ENCODE data around the gene CACNA2D3. TPM values are rescaled to one million over a fixed set of nuclear protein-coding genes. Genes with fewer than 3 reads are reported as not detected.

The CACNA2D3 gene
- total RNA-seq, 1 donor from 2014 or later: not detected

DNA sequence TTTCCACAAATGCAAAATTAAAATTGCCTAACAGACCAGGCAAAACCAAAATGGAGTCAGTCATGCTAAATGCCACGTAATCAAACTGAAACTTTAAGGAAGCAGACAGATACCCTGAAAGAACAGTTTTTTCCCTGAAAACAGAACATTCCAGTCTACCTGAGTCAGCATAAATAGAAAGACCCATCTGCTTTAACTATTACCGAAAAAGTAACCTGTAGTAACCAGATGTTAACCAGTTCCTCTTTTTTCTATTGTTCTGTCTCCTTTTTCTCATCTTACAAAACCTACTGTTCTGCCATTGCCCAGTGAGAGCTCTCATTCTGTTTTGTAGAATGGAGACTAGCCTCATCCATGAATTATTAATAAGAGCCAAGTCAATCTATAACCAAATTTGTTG, 286.0 kb downstream of the CACNA2D3 start:
- H3K27me3 Mint-ChIP-seq (ENCODE audit: low read depth): peaks cover 8% of the 10 kb centered on the region
- no peaks in the 10 kb centered on the region for H3K4me1 Mint-ChIP-seq (ENCODE audit: low read depth)
- DNase-seq (ENCODE audit: low spot score): no peak
- no peak overlapping the region for H3K4me3 Mint-ChIP-seq (ENCODE audit: unreplicated experiment)
- TF ChIP-seq, protein P1, sequence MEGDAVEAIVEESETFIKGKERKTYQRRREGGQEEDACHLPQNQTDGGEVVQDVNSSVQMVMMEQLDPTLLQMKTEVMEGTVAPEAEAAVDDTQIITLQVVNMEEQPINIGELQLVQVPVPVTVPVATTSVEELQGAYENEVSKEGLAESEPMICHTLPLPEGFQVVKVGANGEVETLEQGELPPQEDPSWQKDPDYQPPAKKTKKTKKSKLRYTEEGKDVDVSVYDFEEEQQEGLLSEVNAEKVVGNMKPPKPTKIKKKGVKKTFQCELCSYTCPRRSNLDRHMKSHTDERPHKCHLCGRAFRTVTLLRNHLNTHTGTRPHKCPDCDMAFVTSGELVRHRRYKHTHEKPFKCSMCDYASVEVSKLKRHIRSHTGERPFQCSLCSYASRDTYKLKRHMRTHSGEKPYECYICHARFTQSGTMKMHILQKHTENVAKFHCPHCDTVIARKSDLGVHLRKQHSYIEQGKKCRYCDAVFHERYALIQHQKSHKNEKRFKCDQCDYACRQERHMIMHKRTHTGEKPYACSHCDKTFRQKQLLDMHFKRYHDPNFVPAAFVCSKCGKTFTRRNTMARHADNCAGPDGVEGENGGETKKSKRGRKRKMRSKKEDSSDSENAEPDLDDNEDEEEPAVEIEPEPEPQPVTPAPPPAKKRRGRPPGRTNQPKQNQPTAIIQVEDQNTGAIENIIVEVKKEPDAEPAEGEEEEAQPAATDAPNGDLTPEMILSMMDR (IDR thresholded peaks at IDR 0.05): no peak
- H3K36me3 Mint-ChIP-seq (ENCODE audit: low read depth): no peaks in the 10 kb centered on the region
- H3K27ac Mint-ChIP-seq (ENCODE audit: unreplicated experiment): no peak overlapping the region
- H3K9me3 Mint-ChIP-seq (ENCODE audit: low read depth): peaks cover 3% of the 10 kb centered on the region

GRCh38 chr3:54421943-54422342, 299.6 kb downstream of the CACNA2D3 start:
- no peaks in the 10 kb centered on the region for H3K9me3 Mint-ChIP-seq (ENCODE audit: low read depth)
- no peaks in the 10 kb centered on the region for H3K36me3 Mint-ChIP-seq (ENCODE audit: low read depth)
- no peaks in the 10 kb centered on the region for H3K4me1 Mint-ChIP-seq (ENCODE audit: low read depth)
- H3K27ac Mint-ChIP-seq (ENCODE audit: unreplicated experiment): no peak overlapping the region
- peaks cover 14% of the 10 kb centered on the region for H3K27me3 Mint-ChIP-seq (ENCODE audit: low read depth)
- DNase-seq (ENCODE audit: low spot score): no peak
- TF ChIP-seq, protein P1 (IDR thresholded peaks at IDR 0.05): no peak
- H3K4me3 Mint-ChIP-seq (ENCODE audit: unreplicated experiment): no peak overlapping the region

GRCh38 chr3:54424292-54424691, 301.9 kb downstream of the CACNA2D3 start:
- no peaks in the 10 kb centered on the region for H3K9me3 Mint-ChIP-seq (ENCODE audit: low read depth)
- H3K4me1 Mint-ChIP-seq (ENCODE audit: low read depth): peaks cover 5% of the 10 kb centered on the region
- H3K36me3 Mint-ChIP-seq (ENCODE audit: low read depth): no peaks in the 10 kb centered on the region
- H3K27ac Mint-ChIP-seq (ENCODE audit: unreplicated experiment): no peak overlapping the region
- DNase-seq (ENCODE audit: low spot score): no peak
- H3K27me3 Mint-ChIP-seq (ENCODE audit: low read depth): peaks cover 16% of the 10 kb centered on the region
- TF ChIP-seq, protein P1 (IDR thresholded peaks at IDR 0.05): no peak
- no peak overlapping the region for H3K4me3 Mint-ChIP-seq (ENCODE audit: unreplicated experiment)

- no peaks in the 10 kb centered on the region for H3K9me3 Mint-ChIP-seq (ENCODE audit: low read depth)
- TF ChIP-seq, protein P1 (IDR thresholded peaks at IDR 0.05): no peak
- peaks cover 5% of the 10 kb centered on the region for H3K4me1 Mint-ChIP-seq (ENCODE audit: low read depth)
- no peak for DNase-seq (ENCODE audit: low spot score)
- H3K4me3 Mint-ChIP-seq (ENCODE audit: unreplicated experiment): no peak overlapping the region
- H3K27ac Mint-ChIP-seq (ENCODE audit: unreplicated experiment): no peak overlapping the region
- peaks cover 15% of the 10 kb centered on the region for H3K27me3 Mint-ChIP-seq (ENCODE audit: low read depth)
- no peaks in the 10 kb centered on the region for H3K36me3 Mint-ChIP-seq (ENCODE audit: low read depth)
These were observed 304.0 kb downstream of the CACNA2D3 start for GRCh38 chr3:54426381-54426780.

DNA sequence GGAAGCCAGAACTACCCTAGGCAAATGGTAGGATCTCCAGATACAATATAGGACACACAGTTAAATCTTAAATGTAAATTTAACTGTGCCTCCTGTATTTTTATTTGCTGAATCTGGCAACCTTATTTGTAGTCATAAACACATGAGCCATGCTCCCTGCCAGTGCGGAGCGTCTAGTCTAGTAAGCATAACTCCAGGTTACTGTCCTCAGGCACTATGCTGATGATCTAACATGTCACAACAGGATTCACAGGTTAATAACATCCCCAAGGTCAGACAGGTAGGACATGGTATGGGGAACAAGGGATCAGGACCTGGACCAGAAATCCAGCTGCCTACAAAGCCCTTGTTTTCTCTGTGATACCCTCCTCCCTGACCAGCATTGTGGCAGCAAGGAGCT, 305.1 kb downstream of the CACNA2D3 start:
- Mint-ChIP-seq H3K27me3 (ENCODE audit: low read depth) (peaks cover 9% of the 10 kb centered on the region), H3K27ac (ENCODE audit: unreplicated experiment) (no peak overlapping the region), H3K4me1 (ENCODE audit: low read depth) (peaks cover 5% of the 10 kb centered on the region), H3K9me3 (ENCODE audit: low read depth) (no peaks in the 10 kb centered on the region), H3K36me3 (ENCODE audit: low read depth) (no peaks in the 10 kb centered on the region), H3K4me3 (ENCODE audit: unreplicated experiment) (no peak overlapping the region)
- DNase-seq (ENCODE audit: low spot score): no peak
- TF ChIP-seq, protein P1 (IDR thresholded peaks at IDR 0.05): no peak

Data from chondrocyte (in vitro differentiated cells).